WTC11 (cell line): ENCODE data around the gene FEN1. TPM values are rescaled to one million over a fixed set of nuclear protein-coding genes. Genes with fewer than 3 reads are reported as not detected.

ENCODE experiments used
- ATAC-seq: fragments of 200-7000 bp; cut with Tn5 transposase; 2 replicates; pipeline ENCODE4 v1.10.0; 2021; ENCODE audit warnings: mild to moderate bottlenecking, moderate library complexity
- CTCF ChIA-PET: fragments of 300-600 bp; sonication (Branson Sonifier 250); formaldehyde crosslinking; loops from one replicate; lab custom pipeline; 2021; ENCODE audit warnings: antibody characterized with exemption; lab: Charles Lee
- POLR2A ChIA-PET: fragments of 350-600 bp; sonication (Branson Sonifier 250); formaldehyde crosslinking; loops from one replicate; lab custom pipeline; 2021; ENCODE audit warnings: antibody characterized with exemption; lab: Charles Lee
- DNase-seq: peaks from one replicate; pipeline ENCODE4 v3.0.0; 2021; ENCODE audit warnings: low spot score
- H3K27ac Mint-ChIP-seq: 2 replicates; pipeline ENCODE4 v1.8.0; 2021; ENCODE audit warnings: mixed read lengths
- H3K27me3 Mint-ChIP-seq: 2 replicates; pipeline ENCODE4 v1.8.0; 2021; ENCODE audit warnings: low read depth, mild to moderate bottlenecking, moderate library complexity, mixed read lengths
- H3K36me3 Mint-ChIP-seq: 2 replicates; pipeline ENCODE4 v1.8.0; 2021; ENCODE audit warnings: mixed read lengths
- H3K4me1 Mint-ChIP-seq: 2 replicates; pipeline ENCODE4 v1.8.0; 2022; ENCODE audit warnings: mixed read lengths
- H3K4me3 Mint-ChIP-seq: 2 replicates; pipeline ENCODE4 v1.8.0; 2021; ENCODE audit warnings: mild to moderate bottlenecking, moderate library complexity, mixed read lengths
- H3K9me3 Mint-ChIP-seq: 2 replicates; pipeline ENCODE4 v1.8.0; 2021; ENCODE audit warnings: mixed read lengths
- EMX1 ChIP-seq: fragments of 250-450 bp; sonication (Bioruptor Pico); IDR thresholded peaks from 2 replicates; pipeline ENCODE4 v1.8.0; 2021; ENCODE audit warnings: mild to moderate bottlenecking
- ESRRA ChIP-seq: sonication (generic); formaldehyde crosslinking; IDR thresholded peaks from 2 replicates; pipeline ENCODE4 v1.8.1; 2022; ENCODE audit warnings: mild to moderate bottlenecking, missing genetic modification reagents, borderline replicate concordance
- GRHL2 ChIP-seq: fragments of 250-450 bp; sonication (Bioruptor Pico); IDR thresholded peaks from 2 replicates; pipeline ENCODE4 v1.8.0; 2022; ENCODE audit warnings: mild to moderate bottlenecking, moderate library complexity; ENCODE audit not compliant: insufficient replicate concordance, severe bottlenecking
- GTF2I ChIP-seq: fragments of 250-450 bp; sonication (Bioruptor Pico); conservative IDR thresholded peaks from 2 replicates; pipeline ENCODE4 v1.4.0; 2021; ENCODE audit warnings: mild to moderate bottlenecking
- JAZF1 ChIP-seq: fragments of 250-450 bp; sonication (Bioruptor Pico); IDR thresholded peaks from 2 replicates; pipeline ENCODE4 v1.9.0; 2021; ENCODE audit warnings: moderate library complexity, mild to moderate bottlenecking, inconsistent platforms
- JUN ChIP-seq: sonication (generic); formaldehyde crosslinking; IDR thresholded peaks from 2 replicates; pipeline ENCODE4 v1.8.0; 2023; ENCODE audit warnings: mild to moderate bottlenecking, missing genetic modification reagents
- KAT7 ChIP-seq: sonication (generic); formaldehyde crosslinking; IDR thresholded peaks from 2 replicates; pipeline ENCODE4 v1.8.1; 2023; ENCODE audit warnings: missing genetic modification reagents, mild to moderate bottlenecking, borderline replicate concordance
- OVOL2 ChIP-seq: fragments of 250-450 bp; sonication (Bioruptor Pico); IDR thresholded peaks from 2 replicates; pipeline ENCODE4 v1.9.0; 2021; ENCODE audit warnings: mild to moderate bottlenecking, borderline replicate concordance
- SOX15 ChIP-seq: fragments of 250-450 bp; sonication (Bioruptor Pico); IDR thresholded peaks from 2 replicates; pipeline ENCODE4 v1.9.0; 2021; ENCODE audit warnings: mild to moderate bottlenecking
- ZNF263 ChIP-seq: sonication (generic); formaldehyde crosslinking; IDR thresholded peaks from 2 replicates; pipeline ENCODE4 v1.8.1; 2022; ENCODE audit warnings: low read depth, mild to moderate bottlenecking, moderate library complexity, missing genetic modification reagents
- ZNF396 ChIP-seq: fragments of 250-450 bp; sonication (Bioruptor Pico); IDR thresholded peaks from 2 replicates; pipeline ENCODE4 v1.8.0; 2021; ENCODE audit warnings: mild to moderate bottlenecking, moderate library complexity, borderline replicate concordance
- total RNA-seq: library from RNA; stranded (reverse); gene quantifications from 3 replicates; pipeline ENCODE4 v1.2.3, GENCODE V29; 2021
- TF ChIP-seq, protein P1 (sequence below): sonication (generic); formaldehyde crosslinking; IDR thresholded peaks from 2 replicates; pipeline ENCODE4 v1.8.1; 2023; ENCODE audit warnings: mild to moderate bottlenecking, missing genetic modification reagents, borderline replicate concordance
- TF ChIP-seq, protein P2 (sequence below): fragments of 250-450 bp; sonication (Bioruptor Pico); IDR thresholded peaks from 2 replicates; pipeline ENCODE4 v2.1.2; 2022; ENCODE audit warnings: mild to moderate bottlenecking, moderate library complexity
- TF ChIP-seq, protein P3 (sequence below): sonication (generic); formaldehyde crosslinking; IDR thresholded peaks from 2 replicates; pipeline ENCODE4 v1.8.1; 2023; ENCODE audit warnings: mild to moderate bottlenecking, missing genetic modification reagents, moderate library complexity
- TF ChIP-seq, protein P4 (sequence below): sonication (generic); formaldehyde crosslinking; IDR thresholded peaks from 2 replicates; pipeline ENCODE4 v1.8.1; 2023; ENCODE audit warnings: mild to moderate bottlenecking, moderate library complexity, missing genetic modification reagents
- TF ChIP-seq, protein P5 (sequence below): fragments of 250-450 bp; sonication (Bioruptor Pico); IDR thresholded peaks from 2 replicates; pipeline ENCODE4 v1.9.0; 2021; ENCODE audit warnings: moderate library complexity, mild to moderate bottlenecking, inconsistent platforms, borderline replicate concordance
- TF ChIP-seq, protein P6 (sequence below): sonication (generic); formaldehyde crosslinking; IDR thresholded peaks from 2 replicates; pipeline ENCODE4 v1.8.0; 2022; ENCODE audit warnings: mild to moderate bottlenecking, missing genetic modification reagents
- TF ChIP-seq, protein P7 (sequence below): sonication (generic); formaldehyde crosslinking; IDR thresholded peaks from 2 replicates; pipeline ENCODE4 v1.8.1; 2022; ENCODE audit warnings: mild to moderate bottlenecking, missing genetic modification reagents, moderate library complexity, borderline replicate concordance

The FEN1 gene
- total RNA-seq, 1 experiment from 2014 or later: 96.3 TPM

DNA sequence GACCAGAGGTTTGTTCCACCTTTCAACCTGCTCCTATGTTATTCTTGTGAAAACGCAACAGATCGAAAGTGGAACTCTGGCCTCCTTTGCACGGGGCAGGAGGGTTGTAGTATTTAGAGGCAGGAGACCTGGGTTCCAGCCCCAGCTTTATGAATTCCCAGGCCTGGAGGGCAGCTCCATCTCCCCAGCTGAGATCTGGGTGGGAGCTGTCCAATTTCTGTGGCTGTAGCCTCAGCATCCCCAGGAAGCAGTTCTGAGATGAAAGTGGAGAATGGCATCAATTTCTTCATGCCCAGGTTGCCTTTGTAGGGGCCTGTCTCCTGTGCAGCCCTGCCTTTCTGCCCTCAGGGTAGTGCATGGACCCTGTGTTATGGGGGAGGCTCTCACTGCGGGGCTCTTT is 39.5 kb downstream of the FEN1 start:
- Mint-ChIP-seq H3K27me3 (no peaks in the 10 kb centered on the region), H3K4me3 (no peak overlapping the region; the same call in 1 of the 2 replicates), H3K9me3 (no peaks in the 10 kb centered on the region), H3K27ac (peak overlapping the region; percentile 97), H3K36me3 (peaks cover 7% of the 10 kb centered on the region), H3K4me1 (peaks cover 72% of the 10 kb centered on the region)
- TF ChIP-seq, protein P1, sequence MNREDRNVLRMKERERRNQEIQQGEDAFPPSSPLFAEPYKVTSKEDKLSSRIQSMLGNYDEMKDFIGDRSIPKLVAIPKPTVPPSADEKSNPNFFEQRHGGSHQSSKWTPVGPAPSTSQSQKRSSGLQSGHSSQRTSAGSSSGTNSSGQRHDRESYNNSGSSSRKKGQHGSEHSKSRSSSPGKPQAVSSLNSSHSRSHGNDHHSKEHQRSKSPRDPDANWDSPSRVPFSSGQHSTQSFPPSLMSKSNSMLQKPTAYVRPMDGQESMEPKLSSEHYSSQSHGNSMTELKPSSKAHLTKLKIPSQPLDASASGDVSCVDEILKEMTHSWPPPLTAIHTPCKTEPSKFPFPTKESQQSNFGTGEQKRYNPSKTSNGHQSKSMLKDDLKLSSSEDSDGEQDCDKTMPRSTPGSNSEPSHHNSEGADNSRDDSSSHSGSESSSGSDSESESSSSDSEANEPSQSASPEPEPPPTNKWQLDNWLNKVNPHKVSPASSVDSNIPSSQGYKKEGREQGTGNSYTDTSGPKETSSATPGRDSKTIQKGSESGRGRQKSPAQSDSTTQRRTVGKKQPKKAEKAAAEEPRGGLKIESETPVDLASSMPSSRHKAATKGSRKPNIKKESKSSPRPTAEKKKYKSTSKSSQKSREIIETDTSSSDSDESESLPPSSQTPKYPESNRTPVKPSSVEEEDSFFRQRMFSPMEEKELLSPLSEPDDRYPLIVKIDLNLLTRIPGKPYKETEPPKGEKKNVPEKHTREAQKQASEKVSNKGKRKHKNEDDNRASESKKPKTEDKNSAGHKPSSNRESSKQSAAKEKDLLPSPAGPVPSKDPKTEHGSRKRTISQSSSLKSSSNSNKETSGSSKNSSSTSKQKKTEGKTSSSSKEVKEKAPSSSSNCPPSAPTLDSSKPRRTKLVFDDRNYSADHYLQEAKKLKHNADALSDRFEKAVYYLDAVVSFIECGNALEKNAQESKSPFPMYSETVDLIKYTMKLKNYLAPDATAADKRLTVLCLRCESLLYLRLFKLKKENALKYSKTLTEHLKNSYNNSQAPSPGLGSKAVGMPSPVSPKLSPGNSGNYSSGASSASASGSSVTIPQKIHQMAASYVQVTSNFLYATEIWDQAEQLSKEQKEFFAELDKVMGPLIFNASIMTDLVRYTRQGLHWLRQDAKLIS (CRISPR knock-in tag): no peak
- TF ChIP-seq, protein P2, sequence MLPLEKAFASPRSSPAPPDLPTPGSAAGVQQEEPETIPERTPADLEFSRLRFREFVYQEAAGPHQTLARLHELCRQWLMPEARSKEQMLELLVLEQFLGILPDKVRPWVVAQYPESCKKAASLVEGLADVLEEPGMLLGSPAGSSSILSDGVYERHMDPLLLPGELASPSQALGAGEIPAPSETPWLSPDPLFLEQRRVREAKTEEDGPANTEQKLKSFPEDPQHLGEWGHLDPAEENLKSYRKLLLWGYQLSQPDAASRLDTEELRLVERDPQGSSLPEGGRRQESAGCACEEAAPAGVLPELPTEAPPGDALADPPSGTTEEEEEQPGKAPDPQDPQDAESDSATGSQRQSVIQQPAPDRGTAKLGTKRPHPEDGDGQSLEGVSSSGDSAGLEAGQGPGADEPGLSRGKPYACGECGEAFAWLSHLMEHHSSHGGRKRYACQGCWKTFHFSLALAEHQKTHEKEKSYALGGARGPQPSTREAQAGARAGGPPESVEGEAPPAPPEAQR (CRISPR knock-in tag): no peak
- no peak for TF ChIP-seq GRHL2 (CRISPR knock-in tag)
- no peak for TF ChIP-seq JAZF1
- no peak for TF ChIP-seq OVOL2 (CRISPR knock-in tag)
- TF ChIP-seq, protein P3, sequence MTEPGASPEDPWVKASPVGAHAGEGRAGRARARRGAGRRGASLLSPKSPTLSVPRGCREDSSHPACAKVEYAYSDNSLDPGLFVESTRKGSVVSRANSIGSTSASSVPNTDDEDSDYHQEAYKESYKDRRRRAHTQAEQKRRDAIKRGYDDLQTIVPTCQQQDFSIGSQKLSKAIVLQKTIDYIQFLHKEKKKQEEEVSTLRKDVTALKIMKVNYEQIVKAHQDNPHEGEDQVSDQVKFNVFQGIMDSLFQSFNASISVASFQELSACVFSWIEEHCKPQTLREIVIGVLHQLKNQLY (CRISPR knock-in tag): no peak
- TF ChIP-seq, protein P4, sequence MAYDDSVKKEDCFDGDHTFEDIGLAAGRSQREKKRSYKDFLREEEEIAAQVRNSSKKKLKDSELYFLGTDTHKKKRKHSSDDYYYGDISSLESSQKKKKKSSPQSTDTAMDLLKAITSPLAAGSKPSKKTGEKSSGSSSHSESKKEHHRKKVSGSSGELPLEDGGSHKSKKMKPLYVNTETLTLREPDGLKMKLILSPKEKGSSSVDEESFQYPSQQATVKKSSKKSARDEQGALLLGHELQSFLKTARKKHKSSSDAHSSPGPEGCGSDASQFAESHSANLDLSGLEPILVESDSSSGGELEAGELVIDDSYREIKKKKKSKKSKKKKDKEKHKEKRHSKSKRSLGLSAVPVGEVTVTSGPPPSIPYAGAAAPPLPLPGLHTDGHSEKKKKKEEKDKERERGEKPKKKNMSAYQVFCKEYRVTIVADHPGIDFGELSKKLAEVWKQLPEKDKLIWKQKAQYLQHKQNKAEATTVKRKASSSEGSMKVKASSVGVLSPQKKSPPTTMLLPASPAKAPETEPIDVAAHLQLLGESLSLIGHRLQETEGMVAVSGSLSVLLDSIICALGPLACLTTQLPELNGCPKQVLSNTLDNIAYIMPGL (CRISPR knock-in tag): no peak
- TF ChIP-seq, protein P5, sequence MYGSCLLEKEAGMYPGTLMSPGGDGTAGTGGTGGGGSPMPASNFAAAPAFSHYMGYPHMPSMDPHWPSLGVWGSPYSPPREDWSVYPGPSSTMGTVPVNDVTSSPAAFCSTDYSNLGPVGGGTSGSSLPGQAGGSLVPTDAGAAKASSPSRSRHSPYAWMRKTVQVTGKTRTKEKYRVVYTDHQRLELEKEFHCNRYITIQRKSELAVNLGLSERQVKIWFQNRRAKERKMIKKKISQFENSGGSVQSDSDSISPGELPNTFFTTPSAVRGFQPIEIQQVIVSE (CRISPR knock-in tag): no peak
- no peak for TF ChIP-seq ZNF396 (CRISPR knock-in tag)
- TF ChIP-seq, protein P6, sequence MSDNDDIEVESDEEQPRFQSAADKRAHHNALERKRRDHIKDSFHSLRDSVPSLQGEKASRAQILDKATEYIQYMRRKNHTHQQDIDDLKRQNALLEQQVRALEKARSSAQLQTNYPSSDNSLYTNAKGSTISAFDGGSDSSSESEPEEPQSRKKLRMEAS (CRISPR knock-in tag): no peak
- no peak for TF ChIP-seq ESRRA
- TF ChIP-seq SOX15 (CRISPR knock-in tag): no peak
- TF ChIP-seq ZNF263 (CRISPR knock-in tag): no peak
- TF ChIP-seq EMX1 (CRISPR knock-in tag): no peak
- no peak for TF ChIP-seq KAT7 (CRISPR knock-in tag)
- TF ChIP-seq, protein P7, sequence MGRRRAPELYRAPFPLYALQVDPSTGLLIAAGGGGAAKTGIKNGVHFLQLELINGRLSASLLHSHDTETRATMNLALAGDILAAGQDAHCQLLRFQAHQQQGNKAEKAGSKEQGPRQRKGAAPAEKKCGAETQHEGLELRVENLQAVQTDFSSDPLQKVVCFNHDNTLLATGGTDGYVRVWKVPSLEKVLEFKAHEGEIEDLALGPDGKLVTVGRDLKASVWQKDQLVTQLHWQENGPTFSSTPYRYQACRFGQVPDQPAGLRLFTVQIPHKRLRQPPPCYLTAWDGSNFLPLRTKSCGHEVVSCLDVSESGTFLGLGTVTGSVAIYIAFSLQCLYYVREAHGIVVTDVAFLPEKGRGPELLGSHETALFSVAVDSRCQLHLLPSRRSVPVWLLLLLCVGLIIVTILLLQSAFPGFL (CRISPR knock-in tag): no peak
- TF ChIP-seq JUN (CRISPR knock-in tag): no peak
- TF ChIP-seq GTF2I (CRISPR knock-in tag): no peak
- ChIA-PET POLR2A (interaction anchor here (6.5 kb wide), 1 partner anchor 17 kb away, joined by 66 read pairs; the partner anchor contains the start of gene FADS1), CTCF (interaction anchor here (2.0 to 4.7 kb wide), 2 partner anchors 17 to 35 kb away, joined by 8 to 28 read pairs; no protein-coding TSS in a partner anchor)
- DNase-seq: no peak
- no peak for ATAC-seq
